Esophagus (tissue), 2 donors: ENCODE data around the gene PARD6G. TPM values are rescaled to one million over a fixed set of nuclear protein-coding genes. Genes with fewer than 3 reads are reported as not detected.

Source experiments
- polyA plus RNA-seq, 2 donors: library from polyadenylated mRNA; stranded (reverse); fragments of 200-250 nt; gene quantifications; one replicate each; pipeline ENCODE4 v1.2.3, GENCODE V29; 2013
- donor health status: healthy with polysubstance abuse.
- donor health status: Bipolar disorder and iron deficiency.

The PARD6G gene
- polyA plus RNA-seq, 2 donors, result 10.9 to 15.9 TPM

Other genes starting within 250 kb of the PARD6G start
- gene RBFA, start 213.1 kb downstream of the PARD6G start, polyA plus RNA-seq, result 10 to 100 TPM; 10.5 to 19.5 TPM
- gene ADNP2, start 138.3 kb downstream of the PARD6G start, polyA plus RNA-seq, result 1 to 10 TPM; 4.6 to 6.2 TPM